GM19351 (cell line): ENCODE measurements around the gene GSG1L2.

Experiments used
- ATAC-seq: cut with Tn5 transposase; IDR thresholded peaks from one replicate; pipeline ENCODE4 v1.9.1; 2021; ENCODE audit warnings: mild to moderate bottlenecking, moderate library complexity; ENCODE audit not compliant: unreplicated experiment

Gene GSG1L2

GRCh38 chr17:9821921-9822320 lies at the start of gene GSG1L2:
Gene GSG1L2, minus strand, starts transcription at chr17:9822079. Its CDS starts 8 bp downstream, at chr17:9822071.
- ATAC-seq: no peak

DNA sequence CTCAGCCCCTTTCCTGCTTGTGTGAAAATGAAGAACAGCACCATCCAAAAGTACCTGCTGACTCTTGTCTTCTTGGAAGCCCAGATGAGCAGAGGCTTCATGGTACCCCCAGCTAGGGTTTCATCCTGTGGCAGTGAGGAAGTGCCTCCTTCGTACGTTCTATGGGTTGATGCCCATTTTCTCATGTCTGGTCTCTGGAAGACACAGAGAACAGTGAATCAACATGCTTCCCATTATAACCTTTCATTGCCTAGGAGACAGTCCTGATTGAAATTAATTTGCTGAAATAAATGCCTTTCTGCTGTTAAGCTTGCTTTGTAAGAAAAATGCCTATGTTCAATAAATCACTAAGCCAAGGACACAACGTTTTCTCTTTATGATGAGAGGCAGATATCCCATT lies 46.7 kb upstream of the GSG1L2 start:
- ATAC-seq: no peak

DNA sequence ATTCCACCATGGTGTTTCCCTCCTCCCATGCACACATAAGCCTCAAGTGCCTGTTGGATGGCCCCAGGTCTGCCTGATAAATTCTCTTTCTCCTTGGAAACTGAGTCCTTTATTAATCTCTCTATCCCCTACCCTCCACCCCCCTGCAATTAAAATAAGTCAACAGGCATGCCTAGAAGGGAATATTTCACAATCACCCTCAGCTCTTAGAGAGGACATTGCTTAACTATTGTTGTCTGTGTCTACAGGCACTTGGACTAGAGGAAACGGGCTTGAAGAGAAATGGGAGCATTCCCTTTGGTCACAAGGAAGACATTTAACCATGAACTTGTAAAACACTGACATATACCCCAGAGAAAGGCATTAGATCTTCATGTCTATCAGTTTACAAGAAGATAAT lies 43.7 kb upstream of the GSG1L2 start:
- ATAC-seq: no peak

- no peak for ATAC-seq
Observed at GRCh38 chr17:9862949-9863348, 41.1 kb upstream of the GSG1L2 start.

DNA sequence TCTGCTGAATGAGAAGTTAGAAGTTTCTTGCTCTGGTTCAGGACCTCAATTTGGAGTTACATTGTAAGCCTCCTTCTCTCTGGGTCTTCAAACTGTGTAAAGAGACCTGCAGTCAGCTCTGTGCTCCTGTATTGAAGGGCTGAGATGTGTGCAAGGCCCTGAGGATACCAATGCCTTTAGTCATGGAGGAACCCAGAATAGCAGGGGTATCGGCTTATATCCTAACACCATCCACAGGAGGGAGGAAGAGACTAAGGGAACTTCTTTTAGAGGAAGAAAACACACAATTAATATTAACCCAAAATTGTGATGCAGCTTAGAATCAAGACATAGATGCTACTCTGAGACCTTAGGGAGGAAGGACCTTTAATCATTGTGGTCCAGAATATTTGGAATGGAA lies 40.3 kb upstream of the GSG1L2 start:
- ATAC-seq: no peak

GRCh38 chr17:9860851-9861250 lies 39.0 kb upstream of the GSG1L2 start:
- no peak for ATAC-seq

DNA sequence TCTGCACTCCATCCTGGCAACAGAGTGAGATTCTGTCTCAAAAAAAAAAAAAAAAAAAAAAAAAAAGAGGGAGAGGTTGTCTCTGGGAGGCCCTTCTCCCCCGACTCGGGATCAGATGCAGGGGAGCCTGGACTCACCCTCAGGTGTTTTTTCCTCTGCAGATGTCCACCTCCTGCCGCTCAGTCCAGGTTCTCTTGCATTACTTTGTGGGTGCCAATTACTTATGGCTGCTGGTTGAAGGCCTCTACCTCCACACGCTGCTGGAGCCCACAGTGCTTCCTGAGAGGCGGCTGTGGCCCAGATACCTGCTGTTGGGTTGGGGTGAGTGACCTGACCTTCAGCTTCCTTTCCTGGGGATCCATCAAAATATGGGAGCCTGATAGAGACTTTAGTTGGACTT lies 37.9 kb upstream of the GSG1L2 start:
- no peak for ATAC-seq

- ATAC-seq: no peak
Observed at GRCh38 chr17:9855036-9855435, 33.2 kb upstream of the GSG1L2 start.

DNA sequence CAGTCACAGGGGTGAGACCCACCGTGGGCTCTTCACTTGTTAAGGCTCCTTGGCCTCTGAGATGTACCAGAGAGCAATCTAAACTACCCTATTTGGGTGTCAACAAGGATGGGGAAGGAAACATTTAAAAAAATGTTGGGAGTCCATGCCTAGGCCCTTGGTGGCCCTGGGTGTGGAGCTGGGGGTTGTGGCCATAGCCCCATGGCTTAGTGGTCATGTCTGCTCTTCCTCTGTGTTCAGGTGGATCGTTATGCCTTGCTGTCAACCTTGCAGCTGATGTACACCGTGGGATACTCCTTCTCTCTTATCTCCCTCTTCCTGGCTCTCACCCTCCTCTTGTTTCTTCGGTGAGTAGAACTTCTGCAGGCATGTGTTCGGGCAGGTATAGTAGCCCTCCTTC lies 32.4 kb upstream of the GSG1L2 start:
- no peak for ATAC-seq

GRCh38 chr17:9850151-9850550 lies 28.3 kb upstream of the GSG1L2 start:
- no peak for ATAC-seq

GRCh38 chr17:9845306-9845705 lies 23.4 kb upstream of the GSG1L2 start:
- ATAC-seq: no peak

DNA sequence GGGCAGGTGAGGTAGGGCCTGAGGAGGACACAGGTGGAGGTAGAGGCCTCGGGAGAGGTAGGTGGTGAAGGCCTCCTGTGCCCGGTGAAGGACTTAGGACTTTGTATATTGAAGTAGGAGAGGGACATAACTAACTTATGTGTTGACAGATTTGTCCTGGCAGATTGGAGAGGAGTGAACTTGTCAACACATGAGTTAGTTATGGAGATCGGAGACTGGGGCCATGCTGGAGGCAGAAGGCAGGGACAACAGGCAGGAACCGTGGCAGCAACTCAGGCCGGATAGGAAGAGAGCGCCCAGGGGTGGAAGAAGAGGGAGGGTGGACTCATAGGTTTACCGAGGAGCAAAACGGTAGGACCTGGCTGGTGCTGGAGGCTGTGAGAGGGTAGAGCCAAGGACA lies 22.3 kb upstream of the GSG1L2 start:
- no peak for ATAC-seq

- no peak for ATAC-seq
Observed at GRCh38 chr17:9843152-9844010, 21.5 kb upstream of the GSG1L2 start.

GRCh38 chr17:9842057-9842758 lies 20.3 kb upstream of the GSG1L2 start:
- no peak for ATAC-seq

DNA sequence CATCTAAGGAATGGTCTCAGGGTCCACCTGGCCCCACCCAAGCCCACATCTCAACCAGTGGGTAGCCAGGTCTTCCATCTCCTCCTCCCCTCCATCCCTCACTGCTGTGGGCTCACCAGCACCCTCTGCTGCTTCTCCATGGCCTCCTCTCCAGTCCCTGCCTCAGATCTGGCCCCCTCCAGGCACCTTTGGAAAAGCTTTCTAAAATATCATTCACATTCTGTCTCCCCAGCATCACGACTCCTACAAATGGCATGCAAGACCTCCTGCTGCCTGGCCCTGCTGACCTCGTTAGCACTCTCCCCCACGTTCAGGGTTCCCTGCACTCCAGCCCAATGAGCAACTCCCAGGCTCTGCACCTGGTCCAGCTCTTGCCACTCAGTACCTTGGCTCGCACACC lies 17.6 kb upstream of the GSG1L2 start:
- no peak for ATAC-seq

- ATAC-seq: no peak
Observed at GRCh38 chr17:9837551-9838471, 15.9 kb upstream of the GSG1L2 start.

GRCh38 chr17:9833922-9834321 lies 12.0 kb upstream of the GSG1L2 start:
- no peak for ATAC-seq

DNA sequence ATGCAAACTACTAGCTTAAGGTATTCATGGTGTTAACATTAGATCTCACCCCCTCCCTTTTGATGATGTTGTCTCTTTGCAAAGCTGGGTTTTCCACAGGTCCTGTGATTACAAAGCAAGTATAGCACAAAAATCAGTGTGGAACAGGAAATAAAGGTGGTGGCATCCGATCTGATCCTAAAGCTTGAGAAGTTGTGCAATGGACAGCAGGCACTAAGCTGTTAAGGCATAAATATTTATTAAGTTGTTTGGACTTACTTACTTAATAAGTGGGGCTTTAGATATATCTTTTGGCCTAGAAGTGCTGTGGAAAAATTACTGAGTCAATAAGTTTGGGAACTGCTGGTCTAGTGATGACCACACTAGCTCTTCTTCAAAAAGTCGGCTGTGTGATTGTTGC lies 8.8 kb upstream of the GSG1L2 start:
- ATAC-seq: no peak

GRCh38 chr17:9829343-9829742 lies 7.5 kb upstream of the GSG1L2 start:
- no peak for ATAC-seq

- no peak for ATAC-seq
Observed at GRCh38 chr17:9828296-9829295, 6.7 kb upstream of the GSG1L2 start.
